DMS53 treated with DMSO at 0.1 percent for 48 hours (cell line): ENCODE results near the gene PTGDR2.

ENCODE experiments used
- DNase-seq: peaks from one replicate; lab custom pipeline; 2025; ENCODE audit not compliant: unreplicated experiment; lab: John Stamatoyannopoulos, UW

PTGDR2 gene

DNA sequence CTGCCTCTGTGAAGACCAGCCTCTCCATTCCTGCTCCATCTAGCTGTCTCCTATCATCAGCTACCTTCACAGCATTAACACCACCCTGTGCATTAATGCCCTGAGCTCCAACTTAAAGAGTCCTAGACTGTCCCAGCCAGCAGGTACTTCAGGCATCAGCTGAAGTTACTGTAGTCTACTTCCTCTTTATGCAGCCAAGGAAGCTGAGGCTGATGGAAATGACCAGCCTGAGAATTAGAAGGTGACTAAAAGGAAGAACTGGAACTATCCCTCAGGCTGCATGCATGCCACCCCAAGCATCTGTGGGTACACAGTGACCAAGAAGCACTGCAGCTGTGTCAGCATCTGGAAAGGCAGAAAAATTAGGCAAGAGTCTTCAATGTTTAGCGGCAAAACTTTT lies 42.4 kb downstream of the PTGDR2 start:
- no peak for DNase-seq

DNA sequence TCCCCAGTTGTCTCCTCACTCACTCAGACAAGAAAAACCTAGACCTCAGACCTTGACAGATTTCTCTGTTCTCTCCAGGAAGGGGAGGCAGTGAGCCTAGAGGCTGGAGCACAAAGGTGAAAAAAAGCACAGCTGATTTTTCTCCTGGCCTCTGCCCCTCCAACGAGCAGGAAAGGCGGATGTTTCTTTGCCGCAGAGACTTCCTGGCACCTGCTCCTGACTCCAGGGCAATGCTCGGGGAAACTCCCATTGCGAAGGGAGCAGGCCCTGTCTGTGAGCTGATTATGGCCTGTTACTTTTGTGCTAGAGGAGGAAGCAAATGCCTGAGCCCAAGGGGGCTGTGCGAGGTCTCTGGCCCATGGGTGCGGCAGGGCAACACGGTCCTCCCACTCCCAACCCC lies 45.2 kb downstream of the PTGDR2 start:
- peak; percentile 39 for DNase-seq

DNA sequence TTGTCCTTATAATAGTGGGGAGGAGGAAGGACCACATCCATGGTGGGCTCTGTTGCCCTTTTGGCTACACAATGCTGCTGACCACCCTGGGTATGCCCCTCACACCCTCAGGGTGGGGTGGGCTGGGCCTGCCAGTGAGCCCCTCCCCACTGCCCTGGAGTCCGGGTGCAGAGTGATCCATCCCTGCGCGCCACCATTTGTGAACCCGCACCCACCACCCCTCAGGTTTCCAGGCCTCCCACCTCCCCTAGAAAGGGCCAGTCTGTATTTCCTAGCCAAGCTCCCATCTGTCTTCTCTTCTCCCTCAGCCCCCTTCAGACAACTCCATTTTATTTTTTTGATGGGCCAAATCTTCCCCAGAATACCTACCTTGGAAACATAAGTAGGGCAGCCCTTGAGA lies 45.6 kb downstream of the PTGDR2 start:
- no peak for DNase-seq

DNA sequence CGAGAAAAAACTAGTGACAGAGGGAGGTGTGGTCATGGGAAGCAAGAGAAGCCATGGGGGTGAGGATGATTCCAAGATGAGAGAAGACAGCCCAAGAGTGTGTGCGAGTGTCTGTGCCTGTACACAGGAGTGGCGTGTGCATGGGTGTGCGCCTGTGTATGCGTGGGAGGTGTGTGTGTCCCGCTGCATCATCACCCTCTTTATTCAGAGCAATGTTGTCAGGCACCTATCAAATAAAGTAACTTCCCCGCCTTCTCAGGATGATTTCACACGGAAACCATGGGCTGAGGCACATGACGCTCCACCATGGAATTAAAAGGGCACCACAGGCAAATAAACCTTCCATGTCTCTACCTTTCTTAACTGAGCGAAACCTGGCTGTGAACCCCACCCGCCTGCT lies 46.1 kb downstream of the PTGDR2 start:
- DNase-seq, result no peak

DNA sequence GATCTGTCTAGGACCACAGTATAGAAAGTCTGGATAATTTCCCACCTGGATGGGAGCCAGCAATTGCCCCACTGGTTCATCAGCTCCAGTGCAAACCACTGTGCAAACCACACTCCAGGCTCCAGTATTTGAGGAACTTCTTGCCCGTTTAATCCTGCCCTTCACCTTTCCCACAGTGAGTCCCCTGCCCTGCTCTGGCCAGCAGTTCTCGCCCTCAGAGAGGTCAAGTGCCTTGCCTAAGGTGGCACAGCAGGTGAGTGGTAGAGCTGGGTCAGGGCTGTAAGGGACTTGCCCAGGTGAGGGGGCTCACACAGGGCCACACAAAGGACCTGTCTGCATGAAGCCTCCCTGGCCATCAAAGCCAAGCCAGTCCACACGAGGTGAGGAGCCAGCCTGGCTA lies 46.5 kb downstream of the PTGDR2 start:
- no peak for DNase-seq

DNA sequence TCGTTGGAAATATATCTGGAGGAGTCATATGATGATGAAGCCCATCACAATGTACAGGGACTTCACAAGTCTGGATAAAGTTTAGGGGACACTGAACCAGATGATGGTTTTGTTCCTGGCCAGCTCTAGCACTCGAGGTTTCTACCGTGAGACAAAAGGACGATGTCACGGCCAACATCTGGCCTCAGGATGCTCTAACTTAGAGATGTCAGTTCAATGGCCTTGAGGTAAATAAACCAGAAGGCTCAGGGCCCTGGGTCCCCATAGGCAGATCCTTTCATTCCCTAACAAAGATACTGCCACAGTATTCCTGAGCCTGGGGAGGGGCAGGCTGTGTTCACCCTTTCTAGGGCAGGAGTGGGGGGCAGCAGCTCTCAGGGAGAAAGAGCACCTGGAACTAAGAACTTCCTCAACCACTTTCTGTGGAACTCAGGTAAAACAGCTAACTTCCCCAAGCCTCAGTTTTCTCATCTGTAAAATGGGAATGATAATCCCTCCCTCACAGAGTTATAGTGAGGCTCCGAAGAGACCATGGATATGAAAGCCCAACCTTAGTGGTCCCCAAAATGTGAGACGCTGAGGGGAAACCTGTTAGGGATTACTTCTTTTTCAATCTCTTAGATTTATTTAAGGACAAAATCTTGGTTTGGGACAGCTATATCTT lies 52.3 kb downstream of the PTGDR2 start:
- DNase-seq, result no peak

DNA sequence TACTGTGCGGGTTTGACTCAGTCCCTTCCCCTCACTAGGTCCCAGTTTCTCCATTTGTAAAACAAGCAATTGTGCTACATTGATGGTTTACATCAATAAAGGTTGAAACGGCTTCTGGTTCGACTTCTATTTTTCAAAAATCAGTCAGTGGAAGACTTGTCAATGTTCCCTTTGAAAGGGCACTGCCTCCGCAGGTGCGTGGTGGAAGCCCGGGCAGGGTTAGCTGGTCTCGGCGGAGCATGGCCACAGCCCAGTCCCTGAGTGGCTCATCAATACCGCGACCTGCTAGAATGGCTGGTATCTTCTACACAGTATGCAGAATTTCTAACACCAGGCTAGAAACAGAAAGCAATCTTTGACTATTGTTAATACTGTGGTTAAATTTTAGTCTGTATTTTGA lies 54.6 kb downstream of the PTGDR2 start:
- DNase-seq, result no peak
